HG03460 (cell line): ENCODE data around the gene SLC11A2.
"Not testable (repeated sequence)": the region's sequence is repeated elsewhere in the genome, so short reads cannot be mapped to it uniquely, and the experiment has no call there.

Experiments
- ATAC-seq: cut with Tn5 transposase; IDR thresholded peaks from one replicate; pipeline ENCODE4 v1.9.1; 2021; ENCODE audit not compliant: unreplicated experiment

Gene SLC11A2

GRCh38 chr12:50949801-50950302, 76.3 kb downstream of the SLC11A2 start:
- no peak for ATAC-seq

GRCh38 chr12:50948798-50949197, 77.4 kb downstream of the SLC11A2 start:
- no peak for ATAC-seq

- no peak for ATAC-seq
Observed at GRCh38 chr12:50947933-50948626, 78.1 kb downstream of the SLC11A2 start.

- ATAC-seq: no peak
Observed at GRCh38 chr12:50937653-50938052, 88.5 kb downstream of the SLC11A2 start.

- ATAC-seq: no peak
Observed at GRCh38 chr12:50936821-50937530, 89.2 kb downstream of the SLC11A2 start.

GRCh38 chr12:50934981-50935807, 91.0 kb downstream of the SLC11A2 start:
- ATAC-seq: no peak

- no peak for ATAC-seq
Observed at GRCh38 chr12:50934371-50934851, 91.8 kb downstream of the SLC11A2 start.

GRCh38 chr12:50933459-50934124, 92.6 kb downstream of the SLC11A2 start:
- ATAC-seq: no peak

GRCh38 chr12:50932787-50933280, 93.3 kb downstream of the SLC11A2 start:
- no peak for ATAC-seq

- ATAC-seq: not testable (repeated sequence)
Observed at GRCh38 chr12:50930477-50930876, 95.7 kb downstream of the SLC11A2 start.

GRCh38 chr12:50929831-50930230, 96.4 kb downstream of the SLC11A2 start:
- ATAC-seq: no peak
